ENCODE data around the gene CNTFR.

GRCh38 chr9:34555500-34555899 lies 34.0 kb downstream of the CNTFR start:
- TF ChIP-seq, protein P1, sequence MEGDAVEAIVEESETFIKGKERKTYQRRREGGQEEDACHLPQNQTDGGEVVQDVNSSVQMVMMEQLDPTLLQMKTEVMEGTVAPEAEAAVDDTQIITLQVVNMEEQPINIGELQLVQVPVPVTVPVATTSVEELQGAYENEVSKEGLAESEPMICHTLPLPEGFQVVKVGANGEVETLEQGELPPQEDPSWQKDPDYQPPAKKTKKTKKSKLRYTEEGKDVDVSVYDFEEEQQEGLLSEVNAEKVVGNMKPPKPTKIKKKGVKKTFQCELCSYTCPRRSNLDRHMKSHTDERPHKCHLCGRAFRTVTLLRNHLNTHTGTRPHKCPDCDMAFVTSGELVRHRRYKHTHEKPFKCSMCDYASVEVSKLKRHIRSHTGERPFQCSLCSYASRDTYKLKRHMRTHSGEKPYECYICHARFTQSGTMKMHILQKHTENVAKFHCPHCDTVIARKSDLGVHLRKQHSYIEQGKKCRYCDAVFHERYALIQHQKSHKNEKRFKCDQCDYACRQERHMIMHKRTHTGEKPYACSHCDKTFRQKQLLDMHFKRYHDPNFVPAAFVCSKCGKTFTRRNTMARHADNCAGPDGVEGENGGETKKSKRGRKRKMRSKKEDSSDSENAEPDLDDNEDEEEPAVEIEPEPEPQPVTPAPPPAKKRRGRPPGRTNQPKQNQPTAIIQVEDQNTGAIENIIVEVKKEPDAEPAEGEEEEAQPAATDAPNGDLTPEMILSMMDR (IDR thresholded peaks at IDR 0.05; ENCODE audit: low read depth, low read length, poor library complexity, severe bottlenecking) = no peak
- no peak for TF ChIP-seq EZH2phosphoT487 (IDR thresholded peaks at IDR 0.05; ENCODE audit: borderline replicate concordance, low read length)
